ENCODE results near the gene NUB1.

NUB1 gene

GRCh38 chr7:151392002-151392401 is 50.4 kb downstream of the NUB1 start:
- DNase-seq: no peak

DNA sequence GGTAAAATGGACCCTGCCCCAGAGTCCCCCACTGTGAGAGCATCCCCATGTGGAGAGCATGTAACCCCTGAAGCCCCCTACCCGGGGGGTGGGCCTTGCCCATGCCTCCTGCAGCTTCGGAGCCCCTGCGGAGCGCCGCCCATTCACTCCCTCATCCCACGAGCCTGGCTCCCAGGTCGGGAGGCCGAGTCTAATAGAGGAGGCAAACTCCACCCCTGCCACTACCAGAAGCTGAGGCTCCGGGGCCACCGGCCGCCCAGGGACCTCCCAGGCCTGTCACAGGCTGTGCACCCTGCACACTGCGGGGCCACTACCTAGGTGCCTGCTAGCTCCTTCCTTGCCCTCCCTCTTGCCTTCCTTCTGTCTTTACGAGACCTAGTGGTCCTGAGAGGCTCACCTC is 50.8 kb downstream of the NUB1 start:
- no peak for DNase-seq

GRCh38 chr7:151393031-151393977 is 51.7 kb downstream of the NUB1 start:
- no peak for DNase-seq

GRCh38 chr7:151394076-151395035 is 52.7 kb downstream of the NUB1 start:
- no peak for DNase-seq

DNA sequence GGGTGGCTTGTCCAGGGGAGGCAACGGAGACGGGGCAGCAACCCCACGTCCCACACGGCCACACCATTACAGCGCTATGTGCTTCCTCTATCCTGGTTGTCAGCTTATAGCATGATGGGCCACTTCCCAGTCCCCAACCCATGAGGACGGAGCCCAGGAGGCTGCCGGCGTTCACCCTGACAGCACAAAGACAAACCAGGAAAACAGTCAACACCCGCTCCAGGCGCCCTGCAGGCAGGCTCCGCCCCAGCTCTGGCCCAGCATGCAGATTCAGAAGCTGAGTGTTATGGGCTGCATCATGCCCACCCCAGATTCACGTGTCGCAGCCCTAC is 53.4 kb downstream of the NUB1 start:
- DNase-seq: no peak

DNA sequence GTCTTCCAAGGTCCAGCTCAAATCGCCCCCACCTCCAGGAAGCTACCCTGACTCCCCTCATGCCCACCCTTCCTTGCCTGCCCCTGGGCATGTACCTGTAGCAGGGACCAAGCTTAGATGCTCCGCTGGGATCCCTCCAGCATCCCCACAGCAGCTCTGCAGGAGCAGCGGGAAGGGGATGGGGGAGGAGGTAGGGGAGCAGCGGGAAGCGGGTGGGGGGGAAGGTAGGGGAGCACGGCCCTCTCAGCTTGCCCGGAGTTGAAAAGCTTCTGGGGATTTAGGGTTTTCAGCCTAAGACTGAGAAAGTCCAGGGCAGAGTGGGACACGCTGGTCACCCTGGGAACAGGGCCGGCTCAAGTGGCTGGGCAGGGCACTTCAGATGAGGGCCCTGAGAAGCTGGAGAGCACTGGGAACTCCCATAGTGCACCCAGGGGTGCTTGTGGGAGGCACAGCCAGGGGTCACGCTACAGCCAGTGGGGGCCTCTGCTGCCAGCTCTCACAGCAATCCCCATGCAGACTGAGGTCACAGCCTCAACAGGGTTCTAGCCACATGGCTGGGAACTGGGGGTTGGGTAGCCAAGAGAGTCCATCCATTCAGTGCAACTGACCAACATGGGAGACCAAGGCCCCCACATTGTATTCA is 54.8 kb downstream of the NUB1 start:
- DNase-seq: no peak

- DNase-seq: no peak
Measured at GRCh38 chr7:151397026-151397425, 55.4 kb downstream of the NUB1 start.

GRCh38 chr7:151398446-151399304 is 57.1 kb downstream of the NUB1 start:
- DNase-seq: no peak

DNA sequence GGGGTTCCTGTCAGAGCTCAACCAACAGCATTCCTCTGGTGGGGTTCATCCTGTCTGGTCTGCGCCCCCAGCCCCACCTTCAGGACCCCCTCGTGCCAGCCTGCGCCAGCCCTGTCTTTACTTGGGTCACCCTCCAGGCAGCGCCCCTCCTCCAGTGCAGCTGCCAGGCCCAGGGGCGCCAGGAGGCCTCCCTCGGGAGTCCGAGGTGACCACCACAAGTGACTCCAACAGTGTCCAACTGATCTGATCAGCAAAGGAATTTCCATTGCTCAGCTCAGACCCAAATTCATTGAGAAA is 57.6 kb downstream of the NUB1 start:
- no peak for DNase-seq

GRCh38 chr7:151399906-151400305 is 58.3 kb downstream of the NUB1 start:
- DNase-seq: no peak

DNA sequence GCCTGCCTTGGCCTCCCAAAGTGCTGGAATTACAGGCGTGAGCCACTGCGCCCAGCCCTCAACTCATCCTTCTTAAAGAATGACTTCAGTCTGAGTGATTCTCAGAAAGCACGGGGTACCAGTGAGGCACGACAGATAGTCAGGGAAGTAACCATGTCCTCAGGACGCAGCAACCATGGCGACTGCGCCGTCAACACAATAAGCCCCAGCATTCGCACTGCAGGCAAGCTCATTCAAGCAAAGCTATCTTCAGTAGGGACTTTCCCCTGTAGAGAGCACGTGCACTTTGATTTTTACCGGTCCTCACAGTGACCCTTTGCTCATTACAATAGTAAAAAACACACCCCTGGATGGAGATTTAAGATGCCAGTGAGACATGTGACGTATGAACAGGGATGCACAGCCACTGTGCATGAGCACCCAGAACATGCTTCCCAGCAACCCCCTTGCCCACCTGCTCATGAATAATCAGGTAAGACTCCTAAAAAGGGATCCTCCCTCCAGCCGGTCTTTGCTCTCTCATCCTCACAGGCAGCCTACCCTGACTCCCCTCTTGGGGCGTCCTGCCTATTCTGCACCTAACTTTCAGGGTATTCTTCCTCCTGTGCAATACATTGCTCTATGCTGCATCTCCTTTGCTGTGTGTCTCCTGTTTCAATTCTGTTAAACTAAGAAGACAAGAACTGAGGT is 59.2 kb downstream of the NUB1 start:
- no peak for DNase-seq

DNA sequence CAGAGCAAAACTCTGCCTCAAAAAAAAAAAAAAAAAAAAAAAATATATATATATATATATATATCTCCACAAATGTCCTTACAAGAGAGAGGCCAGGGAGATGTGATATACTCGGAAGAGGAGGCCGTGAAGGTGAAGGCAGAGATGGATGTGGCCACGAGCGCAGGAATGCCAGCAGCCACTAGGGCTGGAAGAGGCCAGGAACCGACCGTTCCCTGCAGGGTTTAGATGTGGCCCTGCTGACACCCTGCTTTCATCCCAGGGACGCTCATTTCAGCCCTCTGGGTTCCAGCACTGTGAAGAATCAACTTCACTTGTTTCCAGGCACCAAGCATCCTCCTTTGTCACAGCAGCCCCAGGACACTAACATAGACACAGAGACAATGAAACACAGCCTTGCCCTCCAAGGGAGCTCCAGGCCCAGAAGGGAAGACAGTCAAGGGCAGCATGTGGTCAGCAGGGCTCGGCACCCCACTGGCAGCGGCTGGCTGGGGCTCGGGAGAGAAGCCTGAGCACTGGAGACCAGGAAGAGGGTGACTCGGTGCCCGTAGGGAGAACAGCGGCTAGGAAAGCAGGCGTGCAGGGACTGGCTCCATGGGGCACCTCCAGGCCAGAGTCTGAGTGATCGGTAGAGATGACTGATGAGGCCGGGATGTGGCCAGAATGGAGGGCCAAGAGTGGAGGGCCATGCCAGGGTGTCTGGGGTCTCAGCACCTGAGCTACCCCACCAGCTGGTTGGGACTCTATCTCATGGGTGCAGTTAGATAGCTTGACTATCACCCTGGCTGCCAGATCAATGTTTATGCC is 60.6 kb downstream of the NUB1 start:
- DNase-seq: no peak

DNA sequence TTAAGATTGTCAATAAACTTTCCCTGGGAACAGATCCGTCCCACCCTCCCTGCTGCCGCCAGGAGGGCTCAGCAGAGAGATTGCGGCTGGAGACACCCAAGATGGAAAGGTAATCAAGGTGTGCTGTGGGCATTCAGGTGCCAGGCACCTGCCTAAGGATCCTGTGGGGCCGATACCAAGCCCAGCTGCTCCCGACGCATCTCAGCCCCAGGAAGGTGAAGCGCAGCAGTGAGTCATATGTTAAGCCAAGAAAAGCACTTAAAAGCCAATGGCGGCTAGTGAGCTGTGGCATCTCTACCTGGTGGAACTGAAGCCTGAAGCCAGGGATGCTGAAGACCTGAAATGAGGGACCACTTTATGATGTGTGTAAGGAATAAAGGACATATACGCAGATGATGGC is 62.2 kb downstream of the NUB1 start:
- DNase-seq: no peak

GRCh38 chr7:151404216-151405011 is 62.8 kb downstream of the NUB1 start:
- peak; percentile 65 to 78 for DNase-seq

DNA sequence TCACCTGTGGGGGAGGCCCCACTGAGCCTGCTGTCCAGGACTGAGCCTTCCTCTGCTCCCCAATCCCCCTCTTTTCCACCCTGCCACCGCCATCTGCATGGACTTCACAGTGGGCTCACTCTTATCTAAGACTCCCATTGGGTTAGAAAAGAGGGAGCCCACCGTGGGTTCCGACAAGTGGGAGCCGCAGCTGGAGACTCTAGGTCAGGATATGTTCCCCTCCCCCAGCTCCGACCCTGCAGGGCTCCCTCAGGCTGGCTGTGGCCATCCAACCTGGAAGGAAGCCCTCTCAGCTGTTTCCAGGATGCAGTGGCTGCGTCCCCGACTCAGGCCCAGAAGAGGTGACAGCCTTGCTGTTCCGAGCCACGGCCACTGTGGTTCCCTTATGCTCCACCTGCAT is 63.4 kb downstream of the NUB1 start:
- no peak for DNase-seq

DNA sequence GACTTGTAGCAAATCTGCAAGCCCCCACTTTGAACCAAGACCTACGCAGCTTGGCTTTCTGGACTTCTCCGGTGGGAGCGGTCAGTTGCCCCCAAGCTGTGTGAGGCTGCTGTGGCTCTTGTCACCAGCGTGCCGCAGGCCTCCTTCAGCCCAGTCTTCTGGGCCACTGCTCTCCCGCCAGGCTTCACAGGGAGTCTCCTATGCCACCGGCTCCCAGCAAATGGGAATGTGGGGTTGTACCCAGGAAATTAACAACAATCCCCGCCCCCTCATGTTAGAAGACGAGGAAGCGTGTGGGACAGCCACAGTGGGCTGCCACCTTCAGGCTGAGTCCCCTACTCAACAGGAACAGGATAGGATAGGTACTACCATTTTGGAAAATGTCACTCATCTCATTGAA is 64.0 kb downstream of the NUB1 start:
- no peak for DNase-seq

- DNase-seq: no peak
Measured at GRCh38 chr7:151406051-151406875, 64.7 kb downstream of the NUB1 start.

- no peak for DNase-seq
Measured at GRCh38 chr7:151406886-151407583, 65.4 kb downstream of the NUB1 start.

- no peak for DNase-seq
Measured at GRCh38 chr7:151408498-151408838, 66.9 kb downstream of the NUB1 start.

Data from inflammatory macrophage treated with lipopolysaccharide for 1 hour (primary cell).